Ishikawa (cell line): Measurements from ENCODE around the gene YAP1.

ENCODE experiments used
- CEBPB ChIP-seq: IDR thresholded peaks from 2 replicates; pipeline ENCODE4 v1.6.1; 2012
- CREB1 ChIP-seq: IDR thresholded peaks from 2 replicates; pipeline ENCODE4 v1.6.1; 2012; ENCODE audit warnings: low read depth
- EGR1 ChIP-seq: IDR thresholded peaks from 2 replicates; pipeline ENCODE4 v1.6.1; 2012
- EP300 ChIP-seq: IDR thresholded peaks from 2 replicates; pipeline ENCODE4 v1.6.1; 2012; ENCODE audit warnings: borderline replicate concordance
- FOXM1 ChIP-seq: IDR thresholded peaks from 2 replicates; pipeline ENCODE4 v1.6.1; 2012; ENCODE audit warnings: low read depth, borderline replicate concordance
- NFIC ChIP-seq: IDR thresholded peaks from 2 replicates; pipeline ENCODE4 v1.6.1; 2012
- RAD21 ChIP-seq: IDR thresholded peaks from 2 replicates; pipeline ENCODE4 v1.6.1; 2012; ENCODE audit warnings: low read depth
- REST ChIP-seq: IDR thresholded peaks from 2 replicates; pipeline ENCODE4 v1.6.1; 2012; ENCODE audit warnings: low read depth, mild to moderate bottlenecking
- TAF1 ChIP-seq: IDR thresholded peaks from 2 replicates; pipeline ENCODE4 v1.6.1; 2012; ENCODE audit warnings: low read depth, mild to moderate bottlenecking
- TCF12 ChIP-seq: IDR thresholded peaks from 2 replicates; pipeline ENCODE4 v1.6.1; 2012; ENCODE audit warnings: low read depth
- TEAD4 ChIP-seq: IDR thresholded peaks from 2 replicates; pipeline ENCODE4 v1.6.1; 2012
- USF1 ChIP-seq: IDR thresholded peaks from 2 replicates; pipeline ENCODE4 v1.6.1; 2012
- YY1 ChIP-seq: IDR thresholded peaks from 2 replicates; pipeline ENCODE4 v1.6.1; 2012; ENCODE audit warnings: low read depth
- ZBTB7A ChIP-seq: IDR thresholded peaks from 2 replicates; pipeline ENCODE4 v1.6.1; 2012; ENCODE audit warnings: low read depth
- TF ChIP-seq, protein P1 (sequence below): IDR thresholded peaks from 2 replicates; pipeline ENCODE4 v1.6.1; 2012

Gene YAP1

GRCh38 chr11:102269927-102270326 lies 159.7 kb downstream of the YAP1 start:
- TF ChIP-seq EP300 (no peak), REST (no peak), YY1 (no peak), TAF1 (no peak), TCF12 (no peak), TEAD4 (no peak), RAD21 (no peak), ZBTB7A (no peak), USF1 (no peak), FOXM1 (no peak), CREB1 (no peak), CEBPB (no peak)
- TF ChIP-seq, protein P1, sequence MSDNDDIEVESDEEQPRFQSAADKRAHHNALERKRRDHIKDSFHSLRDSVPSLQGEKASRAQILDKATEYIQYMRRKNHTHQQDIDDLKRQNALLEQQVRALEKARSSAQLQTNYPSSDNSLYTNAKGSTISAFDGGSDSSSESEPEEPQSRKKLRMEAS, result no peak

DNA sequence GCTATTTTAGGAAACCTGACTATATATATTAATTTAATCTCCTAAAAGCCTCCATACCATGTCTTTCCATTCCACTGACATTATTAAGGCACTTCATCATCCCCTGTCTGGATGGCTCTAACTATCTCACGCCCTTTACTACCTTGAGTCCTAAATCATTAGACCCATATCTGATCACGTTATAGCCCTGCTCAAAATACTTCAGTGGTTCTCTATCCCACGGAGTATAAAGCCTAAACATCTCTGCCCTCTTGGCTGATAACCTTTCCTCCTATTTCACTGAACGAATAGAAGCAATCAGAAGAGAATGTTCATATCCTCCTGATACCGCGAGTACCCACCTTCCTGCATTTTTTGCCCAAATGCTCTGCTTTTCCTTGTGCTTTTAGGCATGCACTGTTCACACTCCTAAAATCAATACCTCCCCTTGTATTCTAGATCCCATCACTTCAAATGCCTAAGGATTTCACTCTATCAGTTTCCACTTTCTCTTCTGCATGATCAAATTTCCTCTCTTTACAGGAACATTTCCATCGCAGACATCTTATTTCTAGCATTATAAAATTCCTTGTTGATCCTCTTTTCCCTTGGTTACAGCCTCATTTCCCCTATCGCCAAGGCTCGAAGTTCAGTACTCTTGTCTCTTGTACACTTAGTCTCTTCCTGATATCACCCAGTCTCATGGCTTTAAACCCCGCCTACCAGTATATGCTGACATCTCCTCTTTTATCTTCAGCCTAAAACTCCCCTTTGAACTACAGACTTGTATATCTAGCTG lies 162.0 kb downstream of the YAP1 start:
- no peak for TF ChIP-seq USF1
- no peak for TF ChIP-seq TCF12
- TF ChIP-seq REST, result no peak
- TF ChIP-seq YY1, result no peak
- no peak for TF ChIP-seq EGR1
- TF ChIP-seq TEAD4, result no peak
- TF ChIP-seq CEBPB, result no peak
- TF ChIP-seq ZBTB7A, result no peak
- TF ChIP-seq NFIC, result no peak
- TF ChIP-seq RAD21, result no peak
- TF ChIP-seq FOXM1, result no peak
- no peak for TF ChIP-seq TAF1
- TF ChIP-seq CREB1, result no peak
- no peak for TF ChIP-seq EP300
- TF ChIP-seq, protein P1, result no peak

GRCh38 chr11:102274628-102275027 lies 164.4 kb downstream of the YAP1 start:
- TF ChIP-seq CEBPB, result no peak
- no peak for TF ChIP-seq USF1
- no peak for TF ChIP-seq YY1
- no peak for TF ChIP-seq NFIC

DNA sequence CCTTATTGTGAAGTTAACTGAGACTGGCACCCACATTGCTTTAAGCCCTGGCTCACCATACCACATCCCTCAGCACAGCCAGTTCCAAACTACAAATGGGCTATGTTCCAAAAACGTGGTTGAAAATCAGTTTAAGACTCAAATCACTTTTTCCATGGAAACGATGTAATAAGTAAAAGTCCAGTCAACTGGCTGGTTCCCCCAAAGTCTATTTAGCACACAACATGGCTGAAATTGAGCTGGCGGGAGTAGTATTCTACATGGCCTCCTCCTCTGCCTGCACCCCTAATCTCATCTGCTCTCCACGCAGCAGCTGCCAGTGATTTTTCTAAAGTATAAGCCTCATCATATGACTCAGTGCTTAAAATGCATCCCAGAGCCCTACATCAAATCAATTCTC lies 166.1 kb downstream of the YAP1 start:
- TF ChIP-seq ZBTB7A, result no peak
- no peak for TF ChIP-seq FOXM1

- TF ChIP-seq RAD21, result no peak
- TF ChIP-seq YY1, result no peak
- TF ChIP-seq CEBPB, result no peak
- TF ChIP-seq NFIC, result no peak
- TF ChIP-seq TAF1, result no peak
- TF ChIP-seq FOXM1, result no peak
- no peak for TF ChIP-seq USF1
- TF ChIP-seq EGR1, result no peak
- TF ChIP-seq, protein P1, result no peak
- no peak for TF ChIP-seq TCF12
- TF ChIP-seq ZBTB7A, result no peak
- no peak for TF ChIP-seq EP300
- no peak for TF ChIP-seq CREB1
- TF ChIP-seq REST, result no peak
- no peak for TF ChIP-seq TEAD4
Observed at GRCh38 chr11:102276783-102277182, 166.5 kb downstream of the YAP1 start.
